AG08396 (cell line): ENCODE results near the gene NUCB1.
"Not testable (repeated sequence)": the region's sequence is repeated elsewhere in the genome, so short reads cannot be mapped to it uniquely, and the experiment has no call there.

ENCODE experiments used
- DNase-seq: peaks from one replicate; pipeline ENCODE4 v3.0.0; 2012; ENCODE audit warnings: low spot score, mixed read lengths

The NUCB1 gene

GRCh38 chr19:48874303-48875135 lies 25.6 kb upstream of the NUCB1 start:
- no peak for DNase-seq

GRCh38 chr19:48876043-48876981 lies 23.8 kb upstream of the NUCB1 start:
- DNase-seq: not testable (repeated sequence)

- DNase-seq: no peak
Observed at GRCh38 chr19:48877855-48878195, 22.3 kb upstream of the NUCB1 start.

DNA sequence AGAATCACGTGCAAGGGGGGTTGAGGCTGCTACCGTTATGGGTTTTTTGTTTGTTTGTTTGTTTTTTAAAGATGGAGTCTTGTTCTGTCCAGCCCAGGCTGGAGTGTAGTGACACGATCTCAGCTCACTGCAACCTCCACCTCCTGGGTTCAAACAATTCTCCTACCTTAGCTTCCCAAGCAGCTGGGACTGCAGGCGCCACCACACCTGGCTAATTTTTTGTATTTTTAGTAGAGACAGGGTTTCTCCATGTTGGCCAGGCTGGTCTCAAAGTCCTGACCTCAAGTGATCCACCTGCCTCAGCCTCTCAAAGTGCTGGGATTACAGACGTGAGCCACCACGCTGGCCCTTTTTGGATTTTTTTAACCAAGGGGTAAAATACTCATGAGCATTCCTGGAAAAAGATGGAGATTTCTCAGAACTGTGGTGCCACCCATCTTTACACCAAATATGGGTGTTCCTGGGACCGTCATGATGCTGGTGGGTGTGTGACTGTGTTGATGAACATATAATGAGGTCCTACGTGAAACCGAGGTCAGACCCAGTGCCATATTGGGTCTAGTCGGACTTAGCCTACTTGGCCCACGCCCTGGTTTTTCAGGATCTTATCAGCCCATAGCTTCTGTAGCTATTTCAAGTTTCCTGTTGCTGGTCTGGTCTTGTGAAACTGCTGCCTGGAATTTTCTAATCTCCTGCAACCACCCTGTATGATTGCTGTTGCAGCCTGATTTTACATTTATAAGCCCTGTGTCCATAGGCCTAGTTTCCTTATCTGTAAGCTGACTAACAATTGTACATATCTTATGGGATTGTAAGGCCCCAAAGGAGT lies 21.7 kb upstream of the NUCB1 start:
- no peak for DNase-seq

DNA sequence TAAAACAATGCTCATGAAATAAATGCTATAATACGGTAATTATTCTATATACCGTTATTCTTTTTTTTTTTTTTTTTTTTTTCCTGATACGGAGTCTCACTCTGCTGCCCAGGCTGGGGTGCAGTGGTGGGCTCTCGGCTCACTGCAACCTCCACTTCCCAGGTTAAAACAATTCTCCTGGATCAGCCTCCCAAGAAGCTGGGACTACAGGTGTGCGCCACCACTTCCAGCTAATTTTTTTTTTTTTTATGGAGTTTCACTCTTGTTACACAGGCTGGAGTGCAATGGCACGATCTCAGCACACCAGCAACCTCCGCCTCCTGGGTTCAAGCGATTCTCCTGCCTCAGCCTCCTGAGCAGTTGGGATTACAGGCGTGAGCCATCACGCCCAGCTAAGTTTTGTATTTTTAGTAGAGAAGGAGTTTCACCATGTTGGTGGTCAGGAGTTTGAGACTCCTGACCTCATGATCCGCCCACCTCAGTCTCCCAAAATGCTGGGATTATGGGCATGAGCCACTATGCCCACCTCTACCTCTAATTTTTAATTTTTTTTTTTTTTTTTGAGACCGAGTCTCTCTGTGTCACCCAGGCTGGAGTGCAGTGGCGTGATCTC lies 21.0 kb upstream of the NUCB1 start:
- DNase-seq: no peak

- not testable (repeated sequence) for DNase-seq
Observed at GRCh38 chr19:48879696-48880095, 20.4 kb upstream of the NUCB1 start.

DNA sequence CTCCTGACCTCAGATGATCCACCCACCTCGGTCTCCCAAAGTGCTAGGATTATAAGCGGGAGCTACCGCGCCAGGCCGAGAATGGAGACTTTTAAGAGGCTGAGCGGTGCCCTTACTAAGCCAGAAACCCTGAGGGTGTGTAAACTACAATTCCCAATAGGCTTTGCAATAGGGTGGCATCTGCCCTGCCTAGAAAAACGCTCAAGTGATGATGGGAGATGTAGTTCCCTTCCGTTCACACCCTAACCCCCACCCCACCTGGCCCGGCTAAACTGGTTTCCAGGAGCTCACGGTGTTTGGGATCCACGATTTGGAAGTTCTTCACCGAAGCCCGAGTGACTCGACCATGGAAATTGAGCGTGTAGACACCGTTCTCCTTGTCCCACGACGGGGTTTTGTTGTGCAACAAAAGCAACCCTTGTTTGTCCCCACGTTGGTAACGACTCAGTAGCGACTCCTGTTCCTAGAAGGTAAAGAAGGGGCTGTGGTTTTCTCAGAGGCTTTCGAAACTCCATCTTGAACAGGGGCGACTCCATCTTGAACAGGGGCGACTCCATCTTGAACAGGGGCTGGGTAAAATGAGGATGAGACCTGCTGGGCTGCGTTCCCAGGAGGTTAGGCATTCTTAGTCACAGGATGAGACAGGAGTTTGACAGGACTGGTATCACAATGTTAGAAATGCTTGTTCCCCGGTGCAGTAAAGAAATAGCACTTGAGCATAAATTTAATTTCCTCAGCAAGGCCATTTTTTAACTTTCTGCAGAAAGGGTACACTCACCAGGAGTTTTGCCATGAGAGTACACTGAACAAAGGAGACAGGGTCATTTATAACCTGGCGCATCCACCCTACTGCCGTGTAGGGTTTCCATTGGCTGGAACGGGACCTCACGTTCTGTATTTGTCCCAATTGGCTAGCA lies 18.1 kb upstream of the NUCB1 start:
- no peak for DNase-seq

- no peak for DNase-seq
Observed at GRCh38 chr19:48883726-48884125, 16.4 kb upstream of the NUCB1 start.

GRCh38 chr19:48887861-48888612 lies 12.1 kb upstream of the NUCB1 start:
- DNase-seq: no peak

GRCh38 chr19:48889496-48889895 lies 10.6 kb upstream of the NUCB1 start:
- not testable (repeated sequence) for DNase-seq

GRCh38 chr19:48890551-48890950 lies 9.6 kb upstream of the NUCB1 start:
- DNase-seq: no peak

DNA sequence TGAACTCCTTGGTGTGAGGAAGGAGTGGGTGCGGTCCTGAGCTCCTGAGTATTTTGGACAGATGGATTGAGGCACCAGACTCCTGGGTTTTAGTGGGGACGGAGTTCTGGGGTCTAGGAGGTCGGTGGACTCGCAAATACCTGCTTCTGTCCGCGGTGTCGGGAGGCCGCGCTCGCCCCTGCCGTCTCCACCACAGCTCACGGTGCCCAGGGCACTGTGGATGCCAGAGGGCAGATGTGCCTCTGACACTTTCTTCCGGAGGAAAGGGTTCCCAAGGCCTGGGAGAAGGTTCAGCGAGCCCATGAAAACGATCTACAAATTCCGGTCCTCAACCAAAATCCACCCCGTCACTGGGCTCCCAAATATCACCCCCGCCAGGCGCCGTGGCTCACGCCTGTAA lies 4.9 kb upstream of the NUCB1 start:
- no peak for DNase-seq

GRCh38 chr19:48896191-48896720 lies 3.9 kb upstream of the NUCB1 start:
- DNase-seq: no peak

GRCh38 chr19:48897181-48897580 lies 2.9 kb upstream of the NUCB1 start:
- no peak for DNase-seq

- DNase-seq: not testable (repeated sequence)
Observed at GRCh38 chr19:48899386-48899749, 744 bp upstream of the NUCB1 start.

- DNase-seq: peak; percentile 56
Observed at GRCh38 chr19:48900477-48901406, 630 bp downstream of the NUCB1 start.

GRCh38 chr19:48902291-48902690 lies 2.2 kb downstream of the NUCB1 start:
- DNase-seq: not testable (repeated sequence)

DNA sequence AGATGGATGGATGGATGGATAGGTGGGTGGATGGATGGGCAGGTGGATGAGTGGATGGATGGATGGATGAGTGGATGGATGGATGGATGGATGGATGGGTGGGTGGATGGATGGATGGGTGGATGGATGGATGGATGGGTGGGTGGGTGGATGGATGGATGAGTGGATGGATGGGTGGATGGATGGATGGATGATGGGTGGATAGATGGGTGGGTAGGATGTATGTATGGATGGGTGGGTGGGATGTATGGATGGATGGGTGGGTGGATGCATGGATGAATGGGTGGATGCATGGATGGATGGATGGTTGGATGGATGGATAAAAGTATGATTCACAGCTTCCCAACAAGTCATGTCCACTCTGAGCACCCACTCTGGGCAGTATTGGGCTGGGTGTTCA lies 3.7 kb downstream of the NUCB1 start:
- not testable (repeated sequence) for DNase-seq

DNA sequence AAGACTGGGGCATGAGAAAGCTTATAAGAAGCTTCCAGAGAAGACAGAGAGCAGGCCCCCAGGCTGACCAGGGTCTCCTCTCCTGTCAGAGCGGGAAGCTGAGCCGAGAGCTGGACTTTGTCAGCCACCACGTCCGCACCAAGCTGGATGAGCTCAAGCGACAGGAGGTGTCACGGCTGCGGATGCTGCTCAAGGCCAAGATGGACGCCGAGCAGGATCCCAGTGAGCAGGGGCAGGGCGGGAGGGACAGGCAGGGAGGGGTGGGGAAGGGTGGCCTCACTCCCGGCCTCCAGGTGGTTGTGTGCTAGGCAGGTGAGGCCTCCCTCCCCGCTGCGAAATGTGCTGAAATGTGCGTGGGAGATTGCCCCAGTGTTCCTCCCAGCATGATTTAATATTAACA lies 5.6 kb downstream of the NUCB1 start:
- DNase-seq: no peak
